ENCODE measurements around the gene ARHGEF3. TPM values are rescaled to one million over a fixed set of nuclear protein-coding genes. Genes with fewer than 3 reads are reported as not detected.

The ARHGEF3 gene
- total RNA-seq, 1 donor from 2014 or later = 72.2 TPM

DNA sequence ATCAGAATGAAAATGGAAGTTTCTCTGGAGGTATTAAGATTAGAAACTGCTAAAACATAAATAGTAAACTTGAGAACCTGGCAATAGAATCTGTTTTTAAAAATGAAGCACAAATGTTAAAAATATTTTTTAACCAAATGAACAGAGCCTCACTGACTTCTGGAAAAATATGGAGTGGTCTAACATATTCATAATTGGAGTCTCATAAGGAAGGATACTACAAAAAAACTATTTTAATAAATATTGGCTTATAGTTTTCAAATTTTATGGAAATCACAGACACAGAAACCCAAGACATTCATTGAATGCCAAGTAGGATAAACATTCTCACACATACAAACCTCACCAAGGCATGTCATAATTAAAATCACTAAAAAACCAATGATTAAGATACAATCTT lies 95.1 kb downstream of the ARHGEF3 start:
- Mint-ChIP-seq H3K4me3 (ENCODE audit: low read depth) (no peak overlapping the region), H3K9me3 (ENCODE audit: low read depth) (peaks cover 4% of the 10 kb centered on the region), H3K36me3 (ENCODE audit: insufficient read depth) (peaks cover 3% of the 10 kb centered on the region), H3K4me1 (ENCODE audit: low read depth) (no peaks in the 10 kb centered on the region), H3K27ac (no peak overlapping the region), H3K27me3 (no peaks in the 10 kb centered on the region)
- no peak for DNase-seq (ENCODE audit: low spot score, unreplicated experiment)
- TF ChIP-seq, protein P1, sequence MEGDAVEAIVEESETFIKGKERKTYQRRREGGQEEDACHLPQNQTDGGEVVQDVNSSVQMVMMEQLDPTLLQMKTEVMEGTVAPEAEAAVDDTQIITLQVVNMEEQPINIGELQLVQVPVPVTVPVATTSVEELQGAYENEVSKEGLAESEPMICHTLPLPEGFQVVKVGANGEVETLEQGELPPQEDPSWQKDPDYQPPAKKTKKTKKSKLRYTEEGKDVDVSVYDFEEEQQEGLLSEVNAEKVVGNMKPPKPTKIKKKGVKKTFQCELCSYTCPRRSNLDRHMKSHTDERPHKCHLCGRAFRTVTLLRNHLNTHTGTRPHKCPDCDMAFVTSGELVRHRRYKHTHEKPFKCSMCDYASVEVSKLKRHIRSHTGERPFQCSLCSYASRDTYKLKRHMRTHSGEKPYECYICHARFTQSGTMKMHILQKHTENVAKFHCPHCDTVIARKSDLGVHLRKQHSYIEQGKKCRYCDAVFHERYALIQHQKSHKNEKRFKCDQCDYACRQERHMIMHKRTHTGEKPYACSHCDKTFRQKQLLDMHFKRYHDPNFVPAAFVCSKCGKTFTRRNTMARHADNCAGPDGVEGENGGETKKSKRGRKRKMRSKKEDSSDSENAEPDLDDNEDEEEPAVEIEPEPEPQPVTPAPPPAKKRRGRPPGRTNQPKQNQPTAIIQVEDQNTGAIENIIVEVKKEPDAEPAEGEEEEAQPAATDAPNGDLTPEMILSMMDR (IDR thresholded peaks at IDR 0.05; ENCODE audit: unreplicated experiment) = no peak

DNA sequence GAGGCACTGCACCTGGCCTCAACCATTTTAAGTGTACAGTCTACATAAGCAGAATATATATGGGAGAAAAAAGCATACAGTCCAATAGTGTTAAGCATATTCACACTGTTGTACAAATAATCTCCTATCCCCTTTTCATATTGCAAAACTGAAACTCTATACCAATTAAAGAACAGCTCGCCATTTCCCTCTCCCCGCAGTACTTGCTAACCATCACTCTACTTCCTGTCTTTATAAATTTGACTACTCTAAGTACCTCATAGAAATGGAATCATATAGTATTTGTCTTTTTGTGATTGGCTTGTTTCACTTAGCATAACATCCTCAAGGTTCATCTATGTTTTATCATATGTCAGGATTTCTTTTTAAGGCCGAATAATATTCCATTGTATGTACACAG lies 97.0 kb downstream of the ARHGEF3 start:
- peaks cover 3% of the 10 kb centered on the region for H3K36me3 Mint-ChIP-seq (ENCODE audit: insufficient read depth)
- H3K9me3 Mint-ChIP-seq (ENCODE audit: low read depth) = peaks cover 4% of the 10 kb centered on the region

DNA sequence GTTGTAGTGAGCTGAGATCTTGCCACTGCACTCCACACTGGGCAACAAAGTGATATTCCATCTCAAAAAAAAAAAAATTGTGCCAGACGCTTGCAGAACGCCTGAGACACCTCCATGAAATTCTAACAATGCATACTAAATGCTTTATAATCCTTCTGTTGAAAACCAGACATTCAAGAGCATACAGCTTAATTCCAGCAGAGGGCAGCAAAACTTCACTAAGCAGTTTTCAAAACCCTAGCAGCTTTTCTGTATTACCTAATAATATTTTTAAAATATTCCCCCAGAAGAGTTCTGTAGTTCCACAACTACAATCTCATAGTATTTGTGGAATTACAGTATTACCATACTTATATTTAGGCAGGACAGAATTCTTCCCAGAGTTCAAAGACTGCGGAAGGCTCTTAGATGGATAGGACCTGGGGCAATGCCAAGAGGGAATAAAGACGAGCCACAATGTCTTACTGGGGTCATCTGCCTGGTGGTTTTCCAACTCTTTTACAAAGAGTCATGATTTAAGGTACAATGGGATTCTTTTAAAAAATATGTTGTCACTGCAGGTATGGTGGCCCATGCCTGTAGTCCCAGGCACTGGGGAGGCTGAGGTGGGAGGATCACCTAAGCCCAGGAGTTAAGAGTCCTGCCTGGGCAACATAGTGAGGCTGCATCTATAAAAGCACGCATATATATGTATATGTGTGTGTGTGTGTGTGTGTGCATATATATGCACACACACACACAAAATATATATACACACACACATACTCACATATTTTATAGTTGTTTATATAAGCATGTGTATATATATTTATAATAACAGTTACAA lies 99.0 kb downstream of the ARHGEF3 start:
- H3K27me3 Mint-ChIP-seq = no peaks in the 10 kb centered on the region
- peaks cover 4% of the 10 kb centered on the region for H3K9me3 Mint-ChIP-seq (ENCODE audit: low read depth)
- peaks cover 3% of the 10 kb centered on the region for H3K36me3 Mint-ChIP-seq (ENCODE audit: insufficient read depth)
- DNase-seq (ENCODE audit: low spot score, unreplicated experiment) = no peak
- no peak overlapping the region for H3K27ac Mint-ChIP-seq
- H3K4me1 Mint-ChIP-seq (ENCODE audit: low read depth) = peaks cover 4% of the 10 kb centered on the region
- no peak overlapping the region for H3K4me3 Mint-ChIP-seq (ENCODE audit: low read depth)
- TF ChIP-seq, protein P1 (IDR thresholded peaks at IDR 0.05; ENCODE audit: unreplicated experiment) = peak; percentile 91

More for the DNA sequence above, 97.0 kb downstream of the ARHGEF3 start:
- H3K4me1 Mint-ChIP-seq (ENCODE audit: low read depth) = peaks cover 4% of the 10 kb centered on the region
- TF ChIP-seq, protein P1 (IDR thresholded peaks at IDR 0.05; ENCODE audit: unreplicated experiment) = no peak
- no peak overlapping the region for H3K4me3 Mint-ChIP-seq (ENCODE audit: low read depth)
- DNase-seq (ENCODE audit: low spot score, unreplicated experiment) = no peak
- H3K27ac Mint-ChIP-seq = no peak overlapping the region
- H3K27me3 Mint-ChIP-seq = no peaks in the 10 kb centered on the region

DNA sequence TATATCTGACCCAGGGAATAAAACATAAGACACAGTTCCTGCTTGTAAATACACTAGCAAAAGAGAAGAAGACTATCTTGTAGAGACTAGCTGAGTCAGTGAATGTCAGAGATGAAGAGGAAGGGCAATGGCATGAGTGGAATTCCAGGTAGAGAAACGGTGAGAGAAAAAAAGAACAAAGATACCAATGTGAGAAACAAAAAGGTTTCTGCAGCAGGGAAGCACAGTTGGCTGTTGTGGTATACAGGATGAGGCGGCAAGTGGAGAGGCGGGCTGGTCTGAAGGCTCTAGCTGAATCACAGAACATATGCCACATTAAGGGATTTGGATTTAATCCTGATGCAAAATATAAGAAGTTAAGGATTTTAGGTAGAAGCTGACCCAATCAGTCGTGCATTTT lies 101.6 kb downstream of the ARHGEF3 start:
- DNase-seq (ENCODE audit: low spot score, unreplicated experiment) = no peak
- Mint-ChIP-seq H3K27me3 (no peaks in the 10 kb centered on the region), H3K4me1 (ENCODE audit: low read depth) (peaks cover 4% of the 10 kb centered on the region), H3K9me3 (ENCODE audit: low read depth) (no peaks in the 10 kb centered on the region), H3K27ac (no peak overlapping the region), H3K36me3 (ENCODE audit: insufficient read depth) (no peaks in the 10 kb centered on the region), H3K4me3 (ENCODE audit: low read depth) (no peak overlapping the region)
- TF ChIP-seq, protein P1 (IDR thresholded peaks at IDR 0.05; ENCODE audit: unreplicated experiment) = no peak

DNA sequence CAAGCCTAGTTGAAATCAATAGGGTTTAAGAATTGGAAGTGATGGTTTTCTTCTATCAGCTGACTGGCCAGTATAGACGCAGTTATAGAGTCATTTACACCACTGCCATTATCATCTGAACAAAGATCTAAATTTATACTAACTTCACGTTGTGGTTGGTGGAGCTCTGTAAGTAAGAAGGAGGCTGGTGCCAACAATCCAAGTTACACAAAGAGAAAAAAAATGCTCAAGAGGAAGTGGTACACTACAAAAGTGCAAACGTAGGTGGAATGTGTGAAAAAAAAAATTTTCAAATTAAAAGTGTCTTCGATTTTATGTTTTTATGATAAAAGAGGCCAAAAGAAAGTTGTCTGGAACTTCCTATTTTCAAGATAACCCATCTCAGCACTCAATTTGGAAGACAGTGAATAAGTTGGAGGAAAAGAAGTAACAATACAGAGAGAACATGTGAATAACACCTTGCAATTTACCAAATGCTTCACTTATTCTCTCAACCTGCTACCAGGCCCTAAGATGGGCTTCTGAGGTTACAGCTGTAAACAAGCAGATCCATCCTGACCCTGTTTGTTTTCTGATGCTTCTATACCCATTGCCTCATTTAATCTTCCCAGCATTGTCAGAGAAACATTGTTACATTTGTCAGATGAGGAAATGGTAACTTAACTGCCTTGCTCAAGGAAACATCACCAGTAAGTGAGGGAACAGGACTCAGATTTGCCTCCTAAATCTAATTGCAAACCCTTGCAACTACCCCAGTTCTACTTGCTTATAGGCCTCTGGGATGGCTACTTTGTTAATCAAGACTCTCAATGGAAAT lies 106.7 kb downstream of the ARHGEF3 start:
- H3K36me3 Mint-ChIP-seq (ENCODE audit: insufficient read depth) = no peaks in the 10 kb centered on the region
- TF ChIP-seq, protein P1 (IDR thresholded peaks at IDR 0.05; ENCODE audit: unreplicated experiment) = no peak
- H3K4me1 Mint-ChIP-seq (ENCODE audit: low read depth) = peaks cover 2% of the 10 kb centered on the region
- no peak overlapping the region for H3K4me3 Mint-ChIP-seq (ENCODE audit: low read depth)
- H3K27ac Mint-ChIP-seq = no peak overlapping the region
- no peaks in the 10 kb centered on the region for H3K9me3 Mint-ChIP-seq (ENCODE audit: low read depth)
- DNase-seq (ENCODE audit: low spot score, unreplicated experiment) = no peak
- no peaks in the 10 kb centered on the region for H3K27me3 Mint-ChIP-seq
